ENCODE data around the gene ATP11A. TPM values are rescaled to one million over a fixed set of nuclear protein-coding genes. Genes with fewer than 3 reads are reported as not detected.

ATP11A gene
- total and polyA plus RNA-seq, 2 donors (not counting 3 experiments of a cell fraction or from before 2014, with no cell fraction given) = 16.5 to 88.1 TPM

DNA sequence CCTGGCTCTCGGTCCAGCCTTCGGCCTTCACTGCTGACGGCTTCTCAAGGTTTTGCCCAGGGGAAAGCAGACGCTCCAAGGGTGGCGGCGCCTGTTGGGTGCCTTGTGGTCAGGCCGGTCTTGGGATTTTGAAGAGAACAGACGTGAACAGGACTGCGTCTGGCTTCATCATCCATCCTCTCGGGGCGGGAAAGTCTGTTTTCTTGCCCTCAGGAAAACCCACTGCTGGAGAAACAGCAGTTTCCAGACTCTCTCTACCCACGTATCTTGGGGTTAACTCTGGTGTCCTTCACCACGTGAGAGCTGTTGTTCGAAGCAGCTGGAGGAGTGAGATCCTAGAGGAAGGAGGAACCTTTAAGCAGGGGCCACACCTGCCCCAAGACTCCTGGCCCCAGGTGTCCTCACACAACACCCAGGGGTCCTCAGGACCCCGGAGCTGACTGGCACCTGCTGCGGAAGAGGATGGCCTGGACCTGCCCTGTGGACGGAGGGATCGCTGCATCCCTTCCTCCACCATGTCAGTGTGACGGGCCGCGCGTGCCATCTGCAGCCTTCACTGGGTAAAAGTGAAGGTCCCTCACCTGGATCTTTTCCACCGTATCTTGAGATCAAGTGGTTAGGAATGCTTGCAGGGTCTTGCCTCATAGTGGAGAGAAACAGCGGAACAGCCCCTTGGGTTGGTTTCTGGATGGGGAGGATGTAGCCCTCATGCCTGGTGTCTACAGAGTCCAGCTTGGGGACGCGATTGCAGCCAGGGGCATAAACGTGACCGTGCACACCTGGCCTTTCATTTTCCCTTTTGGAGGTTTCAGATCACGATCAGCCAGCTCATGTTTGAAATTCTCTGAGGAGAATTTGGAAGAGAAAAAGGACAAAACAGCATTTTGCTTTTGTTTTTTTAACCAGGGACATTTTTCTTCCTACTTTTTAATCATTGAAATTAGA is 209.7 kb downstream of the ATP11A start:
- ChIA-PET POLR2A (no interaction called here), CTCF (no interaction called here)
- H3K9me3 ChIP-seq (replicated peaks; ENCODE audit: control insufficient read depth, insufficient read depth, low read length) = no peaks in the 10 kb centered on the region
- H3K36me3 ChIP-seq (ENCODE audit: control insufficient read depth in 2 of 2, extremely low read depth in 1 of 2, insufficient read depth in 2 of 2, low read length in 2 of 2) = no peaks in the 10 kb centered on the region
- H3K4me1 ChIP-seq (ENCODE audit: control insufficient read depth, extremely low read depth, insufficient read depth, low read length) = no peaks in the 10 kb centered on the region
- H3K4me3 ChIP-seq (replicated peaks in 1 of 3; ENCODE audit: insufficient read depth in 1 of 3, low read depth in 1 of 3, low read length in 3 of 3) = no peak overlapping the region
- H4K20me1 ChIP-seq (replicated peaks; ENCODE audit: control insufficient read depth, extremely low read depth, insufficient read depth, low read length) = no peaks in the 10 kb centered on the region
- H3K9me1 ChIP-seq (replicated peaks; ENCODE audit: control insufficient read depth, extremely low read depth, insufficient read depth, low read length) = no peaks in the 10 kb centered on the region
- FAIRE-seq = no peak
- no peak overlapping the region for H3K9ac ChIP-seq (replicated peaks; ENCODE audit: extremely low read depth, insufficient read depth, low read length)
- no peak overlapping the region for H2AFZ ChIP-seq (ENCODE audit: low read depth, low read length)
- H3K27ac ChIP-seq (ENCODE audit: insufficient read depth, low read depth, low read length) = no peak overlapping the region
- H3K79me2 ChIP-seq (ENCODE audit: control insufficient read depth, insufficient read depth, low read length) = no peaks in the 10 kb centered on the region
- H3K4me2 ChIP-seq (ENCODE audit: insufficient read depth, low read length) = no peak overlapping the region
- dilution Hi-C loops (cut with MboI; ENCODE audit: extremely low pct_ligation_motif_present, low sequenced_read_pairs) (no loop called here), intact Hi-C loops (cut with micrococcal nuclease) (no loop called here)
- BruUV-seq (replicated peaks) = no TSS peak
- TF ChIP-seq MYC (IDR thresholded peaks at IDR 0.05; ENCODE audit: low read depth, low read length) = no peak
- TF ChIP-seq, protein P1, sequence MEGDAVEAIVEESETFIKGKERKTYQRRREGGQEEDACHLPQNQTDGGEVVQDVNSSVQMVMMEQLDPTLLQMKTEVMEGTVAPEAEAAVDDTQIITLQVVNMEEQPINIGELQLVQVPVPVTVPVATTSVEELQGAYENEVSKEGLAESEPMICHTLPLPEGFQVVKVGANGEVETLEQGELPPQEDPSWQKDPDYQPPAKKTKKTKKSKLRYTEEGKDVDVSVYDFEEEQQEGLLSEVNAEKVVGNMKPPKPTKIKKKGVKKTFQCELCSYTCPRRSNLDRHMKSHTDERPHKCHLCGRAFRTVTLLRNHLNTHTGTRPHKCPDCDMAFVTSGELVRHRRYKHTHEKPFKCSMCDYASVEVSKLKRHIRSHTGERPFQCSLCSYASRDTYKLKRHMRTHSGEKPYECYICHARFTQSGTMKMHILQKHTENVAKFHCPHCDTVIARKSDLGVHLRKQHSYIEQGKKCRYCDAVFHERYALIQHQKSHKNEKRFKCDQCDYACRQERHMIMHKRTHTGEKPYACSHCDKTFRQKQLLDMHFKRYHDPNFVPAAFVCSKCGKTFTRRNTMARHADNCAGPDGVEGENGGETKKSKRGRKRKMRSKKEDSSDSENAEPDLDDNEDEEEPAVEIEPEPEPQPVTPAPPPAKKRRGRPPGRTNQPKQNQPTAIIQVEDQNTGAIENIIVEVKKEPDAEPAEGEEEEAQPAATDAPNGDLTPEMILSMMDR (IDR thresholded peaks at IDR 0.05; ENCODE audit: extremely low read depth in 1 of 2, insufficient read depth in 1 of 2, low read depth in 1 of 2, low read length in 2 of 2) = no peak
- TF ChIP-seq, protein P2, sequence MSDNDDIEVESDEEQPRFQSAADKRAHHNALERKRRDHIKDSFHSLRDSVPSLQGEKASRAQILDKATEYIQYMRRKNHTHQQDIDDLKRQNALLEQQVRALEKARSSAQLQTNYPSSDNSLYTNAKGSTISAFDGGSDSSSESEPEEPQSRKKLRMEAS (IDR thresholded peaks at IDR 0.05; ENCODE audit: insufficient read depth, insufficient read length) = no peak
- no peak for TF ChIP-seq POLR2AphosphoS5 (IDR thresholded peaks at IDR 0.05; ENCODE audit: insufficient read depth, low read depth, low read length)
- no peak for TF ChIP-seq JUN (IDR thresholded peaks at IDR 0.05; ENCODE audit: borderline replicate concordance, insufficient read depth, insufficient read length, low read depth)
- DNase-seq (ENCODE audit: low read depth, low spot score) = no peak
- peaks cover 3 to 9% of the 10 kb centered on the region in 2 experiments for H3K27me3 ChIP-seq (ENCODE audit: control insufficient read depth in 2 of 2, insufficient read depth in 2 of 2, low read length in 2 of 2)

Measured in endothelial cell of umbilical vein (primary cell).